Lower leg skin (tissue), 3 donors: ENCODE measurements around the gene EYA3.

Experiments
- POLR2A ChIP-seq, 2 donors: fragments of 450-650 bp; IDR thresholded peaks; one replicate each; pipeline ENCODE4 v1.6.1; 2016 to 2017; ENCODE audit warnings: antibody characterized with exemption in 2 of 2, mild to moderate bottlenecking in 1 of 2, moderate library complexity in 1 of 2
- TF ChIP-seq, protein P1 (sequence below), 3 donors: fragments of 450-650 bp; IDR thresholded peaks; one replicate each; pipeline ENCODE4 v1.5.1; 2016; ENCODE audit warnings: antibody characterized with exemption in 3 of 3, mild to moderate bottlenecking in 3 of 3, moderate library complexity in 2 of 3

DNA sequence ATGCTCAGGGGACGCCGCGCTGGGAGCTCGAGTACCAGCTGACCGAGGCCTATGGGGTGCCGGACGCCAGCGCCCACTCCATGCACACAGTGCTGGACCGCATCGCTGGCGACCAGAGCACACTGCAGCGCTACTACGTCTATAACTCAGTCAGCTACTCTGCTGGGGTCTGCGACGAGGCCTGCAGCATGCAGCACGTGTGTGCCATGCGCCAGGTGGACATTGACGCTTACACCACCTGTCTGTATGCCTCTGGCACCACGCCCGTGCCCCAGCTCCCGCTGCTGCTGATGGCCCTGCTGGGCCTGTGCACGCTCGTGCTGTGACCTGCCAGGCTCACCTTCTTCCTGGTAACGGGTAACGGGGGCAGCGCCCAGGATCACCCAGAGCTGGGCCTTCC, 129.9 kb downstream of the EYA3 start:
- no peak for TF ChIP-seq POLR2A (IDR thresholded peaks at IDR 0.05)
- TF ChIP-seq, protein P1, sequence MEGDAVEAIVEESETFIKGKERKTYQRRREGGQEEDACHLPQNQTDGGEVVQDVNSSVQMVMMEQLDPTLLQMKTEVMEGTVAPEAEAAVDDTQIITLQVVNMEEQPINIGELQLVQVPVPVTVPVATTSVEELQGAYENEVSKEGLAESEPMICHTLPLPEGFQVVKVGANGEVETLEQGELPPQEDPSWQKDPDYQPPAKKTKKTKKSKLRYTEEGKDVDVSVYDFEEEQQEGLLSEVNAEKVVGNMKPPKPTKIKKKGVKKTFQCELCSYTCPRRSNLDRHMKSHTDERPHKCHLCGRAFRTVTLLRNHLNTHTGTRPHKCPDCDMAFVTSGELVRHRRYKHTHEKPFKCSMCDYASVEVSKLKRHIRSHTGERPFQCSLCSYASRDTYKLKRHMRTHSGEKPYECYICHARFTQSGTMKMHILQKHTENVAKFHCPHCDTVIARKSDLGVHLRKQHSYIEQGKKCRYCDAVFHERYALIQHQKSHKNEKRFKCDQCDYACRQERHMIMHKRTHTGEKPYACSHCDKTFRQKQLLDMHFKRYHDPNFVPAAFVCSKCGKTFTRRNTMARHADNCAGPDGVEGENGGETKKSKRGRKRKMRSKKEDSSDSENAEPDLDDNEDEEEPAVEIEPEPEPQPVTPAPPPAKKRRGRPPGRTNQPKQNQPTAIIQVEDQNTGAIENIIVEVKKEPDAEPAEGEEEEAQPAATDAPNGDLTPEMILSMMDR (IDR thresholded peaks at IDR 0.05) = no peak
